ENCODE results near the gene NEDD9. TPM values are rescaled to one million over a fixed set of nuclear protein-coding genes. Genes with fewer than 3 reads are reported as not detected.

Gene NEDD9
- total and polyA plus RNA-seq, 4 donors = 7.5 to 16.8 (median 11.7) TPM

- Histone ChIP-seq H3K4me1 (ENCODE audit: control insufficient read depth in 4 of 4, insufficient read depth in 4 of 4, low read length in 3 of 4) (peaks cover 0 to 25% (median 13%) of the 10 kb centered on the region in 4 donors), H3K27ac (ENCODE audit: low read depth in 1 of 2, low read length in 2 of 2) (peak overlapping the region; percentile 26 to 56), H3K36me3 (ENCODE audit: control insufficient read depth in 4 of 4, insufficient read depth in 3 of 4, low read depth in 1 of 4, low read length in 3 of 4) (no peaks in the 10 kb centered on the region), H3K9me3 (ENCODE audit: control insufficient read depth in 4 of 4, low read length in 3 of 4) (no peaks in the 10 kb centered on the region), H3K4me3 (ENCODE audit: low read depth in 1 of 3, low read length in 3 of 3) (no peak overlapping the region), H3K27me3 (ENCODE audit: control insufficient read depth in 4 of 4, insufficient read depth in 4 of 4, low read length in 3 of 4) (no peaks in the 10 kb centered on the region), H3K9ac (ENCODE audit: low read depth in 1 of 2, low read length in 2 of 2) (no peak overlapping the region)
- no peak for DNase-seq (ENCODE audit: low spot score)
- WGBS = 91% methylated on average over 3 of the region's 3 CpGs
- TF ChIP-seq SP1 (IDR thresholded peaks at IDR 0.05) = no peak
- TF ChIP-seq HNF4G (IDR thresholded peaks at IDR 0.05) = no peak
- no peak for TF ChIP-seq JUND (IDR thresholded peaks at IDR 0.05)
- no peak for TF ChIP-seq GABPA (IDR thresholded peaks at IDR 0.05 in 1 of 2, conservative IDR thresholded peaks at IDR 0.05 in 1 of 2)
- no peak for TF ChIP-seq REST (IDR thresholded peaks at IDR 0.05)
- TF ChIP-seq TAF1 (conservative IDR thresholded peaks at IDR 0.05) = no peak
- TF ChIP-seq MAX (IDR thresholded peaks at IDR 0.05) = no peak
- no peak for TF ChIP-seq NR2F2 (IDR thresholded peaks at IDR 0.05)
- no peak for TF ChIP-seq ZBTB33 (IDR thresholded peaks at IDR 0.05)
- no peak for TF ChIP-seq HNF4A (conservative IDR thresholded peaks at IDR 0.05)
- no peak for TF ChIP-seq RXRA (IDR thresholded peaks at IDR 0.05)
- TF ChIP-seq YY1 (IDR thresholded peaks at IDR 0.05) = no peak
- no peak for TF ChIP-seq EGR1 (IDR thresholded peaks at IDR 0.05; ENCODE audit: low read depth in 2 of 2)
- TF ChIP-seq FOXA1 (IDR thresholded peaks at IDR 0.05) = no peak
- no peak for TF ChIP-seq CTCF (IDR thresholded peaks at IDR 0.05; ENCODE audit: low read depth, low read length, missing input control)
- TF ChIP-seq RAD21 (IDR thresholded peaks at IDR 0.05) = no peak
Measured at GRCh38 chr6:11218102-11218442, 14.4 kb downstream of the NEDD9 start.

All from liver (tissue), 9 donors.